CD14-positive monocyte (primary cell): ENCODE measurements around the gene HMGB4. TPM values are rescaled to one million over a fixed set of nuclear protein-coding genes. Genes with fewer than 3 reads are reported as not detected.

Source experiments
- DNase-seq, 3 donors: peaks; one replicate each; pipeline ENCODE4 v3.0.0-alpha.2; 2011 to 2022
- H2AFZ ChIP-seq: 2 replicates; pipeline ENCODE4 v1.6.0; 2012; ENCODE audit warnings: mild to moderate bottlenecking, low read depth, low read length, inconsistent platforms; ENCODE audit not compliant: insufficient read depth, poor library complexity, severe bottlenecking
- H3K27ac ChIP-seq, 2 donors: 1 replicate in 1 of 2; 2 replicates in 1 of 2; pipeline ENCODE4 v1.5.1; 2012 to 2013; ENCODE audit warnings: low read length in 2 of 2, control low read depth in 1 of 2, inconsistent platforms in 1 of 2, low read depth in 1 of 2, mild to moderate bottlenecking in 1 of 2
- H3K27me3 ChIP-seq, 2 donors: one replicate each; pipeline versions ENCODE4 v1.6.0 to v1.6.1; 2011 to 2013; ENCODE audit warnings: low read length in 2 of 2; ENCODE audit not compliant: control insufficient read depth in 2 of 2, insufficient read depth in 2 of 2
- H3K36me3 ChIP-seq, 2 donors: replicated peaks in 1 of 2; 1 replicate in 1 of 2; 2 replicates in 1 of 2; pipeline versions ENCODE4 v1.5.1 to v1.6.1; 2012 to 2013; ENCODE audit warnings: low read length in 2 of 2, control low read depth in 1 of 2, inconsistent platforms in 1 of 2, mild to moderate bottlenecking in 1 of 2; ENCODE audit not compliant: insufficient read depth in 2 of 2, control insufficient read depth in 1 of 2
- H3K4me1 ChIP-seq, 2 donors: 1 replicate in 1 of 2; 2 replicates in 1 of 2; pipeline versions ENCODE4 v1.5.1 to v1.6.1; 2012 to 2013; ENCODE audit warnings: low read length in 2 of 2, control low read depth in 1 of 2, inconsistent platforms in 1 of 2, mild to moderate bottlenecking in 1 of 2, moderate library complexity in 1 of 2; ENCODE audit not compliant: insufficient read depth in 2 of 2, control insufficient read depth in 1 of 2
- H3K4me2 ChIP-seq: replicated peaks from 2 replicates; pipeline ENCODE3; 2012; ENCODE audit warnings: low read length, moderate library complexity, mild to moderate bottlenecking; ENCODE audit not compliant: poor library complexity, severe bottlenecking; ENCODE audit errors: extremely low read depth
- H3K4me3 ChIP-seq, 3 experiments: fragments of 200-600 bp in 1 of 3; sonication (generic) in 1 of 3; replicated peaks in 1 of 3; 1 replicate in 2 of 3; 2 replicates in 1 of 3; pipeline ENCODE4 v1.5.1; 2011 to 2013; ENCODE audit warnings: low read length in 3 of 3, mild to moderate bottlenecking in 3 of 3, control low read depth in 2 of 3, low read depth in 2 of 3, inconsistent platforms in 1 of 3, moderate library complexity in 1 of 3
- H3K79me2 ChIP-seq: 2 replicates; pipeline ENCODE4 v1.6.0; 2012; ENCODE audit warnings: mild to moderate bottlenecking, control low read depth, inconsistent platforms, low read length, moderate library complexity; ENCODE audit not compliant: insufficient read depth
- H3K9ac ChIP-seq: 2 replicates; pipeline ENCODE4 v1.6.0; 2017; ENCODE audit warnings: low read length, mild to moderate bottlenecking; ENCODE audit not compliant: insufficient read depth, poor library complexity, severe bottlenecking
- H3K9me3 ChIP-seq, 2 donors: replicated peaks in 1 of 2; 1 replicate in 1 of 2; 2 replicates in 1 of 2; pipeline versions ENCODE4 v1.5.1 to v1.6.1; 2012 to 2013; ENCODE audit warnings: low read length in 2 of 2, control low read depth in 1 of 2; ENCODE audit not compliant: control insufficient read depth in 1 of 2, insufficient read depth in 1 of 2
- H4K20me1 ChIP-seq: 2 replicates; pipeline ENCODE4 v1.6.0; 2012; ENCODE audit warnings: mild to moderate bottlenecking, low read length, control low read depth, moderate library complexity; ENCODE audit not compliant: insufficient read depth
- H3K27ac Mint-ChIP-seq, 7 donors: one replicate each; pipeline ENCODE4 v1.8.0; 2020; ENCODE audit warnings: mild to moderate bottlenecking in 7 of 7, mixed read lengths in 7 of 7, moderate library complexity in 6 of 7, inconsistent platforms in 2 of 7
- H3K27me3 Mint-ChIP-seq, 3 donors: one replicate each; pipeline ENCODE4 v1.8.0; 2021 to 2022; ENCODE audit warnings: low read depth in 3 of 3, mild to moderate bottlenecking in 3 of 3, mixed read lengths in 3 of 3, moderate library complexity in 3 of 3, inconsistent platforms in 1 of 3
- H3K36me3 Mint-ChIP-seq, 2 donors: one replicate each; pipeline ENCODE4 v1.8.0; 2020; ENCODE audit warnings: mixed read lengths in 2 of 2, inconsistent platforms in 1 of 2, mild to moderate bottlenecking in 1 of 2
- H3K4me1 Mint-ChIP-seq: one replicate; pipeline ENCODE4 v1.8.0; 2020; ENCODE audit warnings: mild to moderate bottlenecking, mixed read lengths
- H3K4me3 Mint-ChIP-seq, 2 donors: one replicate each; pipeline ENCODE4 v1.8.0; 2020; ENCODE audit warnings: mild to moderate bottlenecking in 2 of 2, mixed read lengths in 2 of 2, moderate library complexity in 1 of 2
- H3K9me3 Mint-ChIP-seq, 7 donors: one replicate each; pipeline ENCODE4 v1.8.0; 2020 to 2022; ENCODE audit warnings: mixed read lengths in 7 of 7, mild to moderate bottlenecking in 6 of 7, moderate library complexity in 6 of 7, inconsistent platforms in 2 of 7
- WGBS: methylation state at CpG from one replicate; pipeline ENCODE4 v1.1.5; 2013; ENCODE audit warnings: missing lambda C conversion rate; ENCODE audit not compliant: insufficient coverage; 5-methylcytosine and 5-hydroxymethylcytosine counted together
- intact Hi-C, 2 donors: fragments of 100-400 bp; cut with micrococcal nuclease; formaldehyde crosslinking; loops; one replicate each; pipeline versions ENCODE4 v1.15.0 to v1.15.1; 2023
- polyA plus RNA-seq, 3 donors: library from polyadenylated mRNA; depleted of rRNA in 1 of 3; unstranded in 2 of 3; stranded (reverse) in 1 of 3; fragments of 300-500 nt in 2 of 3; fragments of >200 nt in 1 of 3; fragmentation: Illumina TruSeq in 2 of 3; gene quantifications; 1 replicate in 2 of 3; 2 replicates in 1 of 3; pipeline ENCODE4 v1.2.3, GENCODE V29; 2012 to 2021
- TF ChIP-seq, protein P1 (sequence below): fragments of 200-600 bp; IDR thresholded peaks from one replicate; pipeline ENCODE4 v1.8.0; 2022; ENCODE audit warnings: antibody characterized with exemption, mild to moderate bottlenecking

Gene HMGB4
- polyA plus RNA-seq, 3 donors: not detected

DNA sequence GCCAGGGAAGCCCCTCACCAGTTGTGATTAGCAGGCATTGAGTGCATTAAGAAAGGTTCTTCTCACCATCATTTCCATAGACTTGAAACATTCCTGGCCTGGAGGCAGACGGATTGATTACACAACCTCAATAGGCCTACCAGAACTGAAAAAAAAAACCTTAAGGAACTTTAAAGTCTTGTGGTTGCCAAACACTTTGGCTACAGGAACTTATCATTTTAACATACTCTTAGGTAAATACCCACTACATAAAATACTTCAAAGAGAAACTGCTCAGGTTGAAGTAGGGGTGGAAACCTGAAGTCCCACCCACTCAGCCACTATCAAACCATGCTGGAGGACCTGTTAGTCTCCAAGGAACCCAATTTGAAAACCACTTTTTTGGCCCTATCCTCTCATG is 22.4 kb upstream of the HMGB4 start:
- no peaks in the 10 kb centered on the region for H3K4me1 ChIP-seq
- Mint-ChIP-seq H3K27ac (no peak overlapping the region), H3K4me1 (no peaks in the 10 kb centered on the region), H3K9me3 (peaks cover 0 to 7% (median 3%) of the 10 kb centered on the region in 7 donors), H3K27me3 (peaks cover 2 to 4% (median 3%) of the 10 kb centered on the region in 3 donors), H3K4me3 (no peak overlapping the region), H3K36me3 (no peaks in the 10 kb centered on the region)
- no peak overlapping the region for H3K4me3 ChIP-seq
- no peaks in the 10 kb centered on the region for H3K79me2 ChIP-seq
- peaks cover 0 to 2% of the 10 kb centered on the region in 2 donors for H3K27me3 ChIP-seq
- no peaks in the 10 kb centered on the region for H3K36me3 ChIP-seq
- intact Hi-C loops: no loop called here
- no peak for DNase-seq
- H3K4me2 ChIP-seq: no peak overlapping the region
- peaks cover 0 to 5% of the 10 kb centered on the region in 2 donors for H3K9me3 ChIP-seq
- TF ChIP-seq, protein P1, sequence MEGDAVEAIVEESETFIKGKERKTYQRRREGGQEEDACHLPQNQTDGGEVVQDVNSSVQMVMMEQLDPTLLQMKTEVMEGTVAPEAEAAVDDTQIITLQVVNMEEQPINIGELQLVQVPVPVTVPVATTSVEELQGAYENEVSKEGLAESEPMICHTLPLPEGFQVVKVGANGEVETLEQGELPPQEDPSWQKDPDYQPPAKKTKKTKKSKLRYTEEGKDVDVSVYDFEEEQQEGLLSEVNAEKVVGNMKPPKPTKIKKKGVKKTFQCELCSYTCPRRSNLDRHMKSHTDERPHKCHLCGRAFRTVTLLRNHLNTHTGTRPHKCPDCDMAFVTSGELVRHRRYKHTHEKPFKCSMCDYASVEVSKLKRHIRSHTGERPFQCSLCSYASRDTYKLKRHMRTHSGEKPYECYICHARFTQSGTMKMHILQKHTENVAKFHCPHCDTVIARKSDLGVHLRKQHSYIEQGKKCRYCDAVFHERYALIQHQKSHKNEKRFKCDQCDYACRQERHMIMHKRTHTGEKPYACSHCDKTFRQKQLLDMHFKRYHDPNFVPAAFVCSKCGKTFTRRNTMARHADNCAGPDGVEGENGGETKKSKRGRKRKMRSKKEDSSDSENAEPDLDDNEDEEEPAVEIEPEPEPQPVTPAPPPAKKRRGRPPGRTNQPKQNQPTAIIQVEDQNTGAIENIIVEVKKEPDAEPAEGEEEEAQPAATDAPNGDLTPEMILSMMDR: no peak
- no peak overlapping the region for H3K27ac ChIP-seq
- H4K20me1 ChIP-seq: no peaks in the 10 kb centered on the region
- WGBS: no CpG with 5 or more reads among the region's 1 CpG
- no peak overlapping the region for H2AFZ ChIP-seq
- H3K9ac ChIP-seq: no peak overlapping the region

DNA sequence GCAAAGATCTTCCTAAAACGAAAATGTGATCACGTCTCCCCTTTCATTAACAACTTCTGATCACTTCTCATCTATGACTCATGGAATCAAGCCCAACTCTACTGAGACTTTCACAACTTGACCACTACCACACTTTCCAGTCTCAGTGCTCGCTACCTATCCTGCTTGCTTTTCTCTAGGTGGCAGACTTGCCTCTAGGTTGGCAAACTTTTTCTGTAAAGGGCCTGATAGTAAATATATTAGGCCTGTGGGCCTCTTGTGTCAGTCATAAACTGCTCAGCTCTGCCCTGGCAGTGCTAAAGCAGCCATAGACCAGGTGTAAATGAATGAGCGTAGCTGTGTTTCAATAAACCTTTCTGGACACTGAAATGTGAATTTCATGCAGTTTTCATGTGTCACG is 21.5 kb upstream of the HMGB4 start:
- 100% methylated on average over 3 of the region's 5 CpGs for WGBS
- no peak overlapping the region for H3K27ac Mint-ChIP-seq
- intact Hi-C loops: no loop called here

More for the DNA sequence above, 21.5 kb upstream of the HMGB4 start:
- Mint-ChIP-seq H3K4me1 (no peaks in the 10 kb centered on the region), H3K4me3 (no peak overlapping the region), H3K9me3 (peaks cover 0 to 2% (median 0%) of the 10 kb centered on the region in 7 donors), H3K36me3 (no peaks in the 10 kb centered on the region), H3K27me3 (peaks cover 2 to 4% (median 3%) of the 10 kb centered on the region in 3 donors)
- DNase-seq: no peak
- Histone ChIP-seq H3K9me3 (no peaks in the 10 kb centered on the region), H3K79me2 (no peaks in the 10 kb centered on the region), H3K4me3 (no peak overlapping the region), H3K4me1 (no peaks in the 10 kb centered on the region), H2AFZ (no peak overlapping the region), H3K9ac (no peak overlapping the region), H4K20me1 (no peaks in the 10 kb centered on the region), H3K27ac (no peak overlapping the region), H3K36me3 (no peaks in the 10 kb centered on the region), H3K4me2 (no peak overlapping the region), H3K27me3 (peaks cover 0 to 2% of the 10 kb centered on the region in 2 donors)
- TF ChIP-seq, protein P1: no peak
